ENCODE data around the gene FOXL3. TPM values are rescaled to one million over a fixed set of nuclear protein-coding genes. Genes with fewer than 3 reads are reported as not detected.

Gene FOXL3
- total RNA-seq, 2 experiments from 2014 or later = not detected

DNA sequence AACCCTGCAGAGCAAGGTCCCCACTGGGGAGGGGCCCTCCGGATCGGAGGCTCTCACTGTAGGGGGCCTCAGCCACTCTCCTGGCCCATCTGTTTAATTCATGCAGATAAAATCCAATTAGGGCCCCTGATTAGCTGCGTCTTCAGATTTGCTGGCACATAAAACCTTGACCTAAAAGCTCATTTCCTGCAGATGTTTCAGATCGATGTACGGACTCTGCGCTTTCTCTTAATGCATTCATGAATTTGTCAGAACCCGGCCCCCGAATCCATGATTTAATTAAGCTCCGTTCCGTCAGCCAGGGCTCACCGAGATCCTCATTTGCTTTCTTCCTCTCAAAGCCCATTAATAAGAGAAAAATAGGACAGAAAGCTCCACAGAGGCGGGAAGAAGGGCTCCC is 40.0 kb upstream of the FOXL3 start:
- ChIA-PET CTCF (no interaction called here), POLR2A (no interaction called here)
- Mint-ChIP-seq H3K27ac (no peak overlapping the region), H3K4me1 (ENCODE audit: low read depth) (no peaks in the 10 kb centered on the region), H3K9me3 (no peaks in the 10 kb centered on the region), H3K27me3 (no peaks in the 10 kb centered on the region), H3K4me3 (no peak overlapping the region), H3K36me3 (ENCODE audit: low read depth) (no peaks in the 10 kb centered on the region)
- Histone ChIP-seq H3K36me3 (ENCODE audit: insufficient read depth, low read length) (no peaks in the 10 kb centered on the region), H3K27ac (ENCODE audit: low read depth in 1 of 2, low read length in 2 of 2) (no peak overlapping the region), H3K9me3 (ENCODE audit: control insufficient read depth in 1 of 2, insufficient read depth in 1 of 2, low read length in 2 of 2) (no peaks in the 10 kb centered on the region), H3K4me1 (ENCODE audit: insufficient read depth, low read length) (no peaks in the 10 kb centered on the region), H3K4me3 (ENCODE audit: low read length) (no peak overlapping the region), H3K27me3 (ENCODE audit: control insufficient read depth in 1 of 2, insufficient read depth in 2 of 2, low read length in 2 of 2) (no peaks in the 10 kb centered on the region)
- no peak for ATAC-seq (ENCODE audit: poor library complexity)
- DNase-seq = no peak
- intact Hi-C loops (cut with DNase I, micrococcal nuclease) = no loop called here
- no peak for TF ChIP-seq CTCF (IDR thresholded peaks at IDR 0.05)

GRCh38 chr7:250523-250922 is 39.4 kb upstream of the FOXL3 start:
- no peaks in the 10 kb centered on the region for H3K4me1 ChIP-seq (ENCODE audit: insufficient read depth, low read length)
- H3K9me3 ChIP-seq (ENCODE audit: control insufficient read depth in 1 of 2, insufficient read depth in 1 of 2, low read length in 2 of 2) = no peaks in the 10 kb centered on the region
- H3K27ac ChIP-seq (ENCODE audit: low read depth in 1 of 2, low read length in 2 of 2) = no peak overlapping the region
- Mint-ChIP-seq H3K4me3 (no peak overlapping the region), H3K9me3 (no peaks in the 10 kb centered on the region), H3K36me3 (ENCODE audit: low read depth) (no peaks in the 10 kb centered on the region), H3K27ac (no peak overlapping the region), H3K27me3 (no peaks in the 10 kb centered on the region), H3K4me1 (ENCODE audit: low read depth) (no peaks in the 10 kb centered on the region)
- no peaks in the 10 kb centered on the region for H3K36me3 ChIP-seq (ENCODE audit: insufficient read depth, low read length)
- TF ChIP-seq CTCF (IDR thresholded peaks at IDR 0.05) = no peak
- POLR2A ChIA-PET = no interaction called here
- intact Hi-C loops (cut with DNase I, micrococcal nuclease) = no loop called here
- H3K4me3 ChIP-seq (ENCODE audit: low read length) = no peak overlapping the region
- ATAC-seq (ENCODE audit: poor library complexity) (no peak), DNase-seq (no peak)
- H3K27me3 ChIP-seq (ENCODE audit: control insufficient read depth in 1 of 2, insufficient read depth in 2 of 2, low read length in 2 of 2) = no peaks in the 10 kb centered on the region
- CTCF ChIA-PET = no interaction called here

DNA sequence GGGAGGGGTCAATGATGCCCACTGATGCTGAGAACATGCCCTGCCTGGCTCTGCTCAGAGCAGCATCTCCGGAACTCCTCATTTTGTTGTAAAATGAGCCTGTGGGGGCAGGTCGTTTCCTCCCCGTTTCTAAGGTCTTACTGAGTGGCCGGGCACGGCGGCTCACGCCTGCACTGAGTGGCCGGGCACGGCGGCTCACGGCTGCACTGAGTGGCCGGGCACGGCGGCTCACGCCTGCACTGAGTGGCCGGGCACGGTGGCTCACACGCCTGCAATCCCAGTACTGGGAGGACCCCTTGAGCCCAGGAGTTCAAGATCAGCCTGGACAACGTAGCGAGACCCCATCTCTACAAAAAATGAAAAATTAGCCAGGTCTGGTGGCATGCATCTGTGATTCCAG is 39.0 kb upstream of the FOXL3 start:
- Mint-ChIP-seq H3K36me3 (ENCODE audit: low read depth) (no peaks in the 10 kb centered on the region), H3K27ac (no peak overlapping the region), H3K9me3 (no peaks in the 10 kb centered on the region), H3K27me3 (no peaks in the 10 kb centered on the region), H3K4me1 (ENCODE audit: low read depth) (no peaks in the 10 kb centered on the region), H3K4me3 (no peak overlapping the region)
- Histone ChIP-seq H3K36me3 (ENCODE audit: insufficient read depth, low read length) (no peaks in the 10 kb centered on the region), H3K4me1 (ENCODE audit: insufficient read depth, low read length) (no peaks in the 10 kb centered on the region), H3K27ac (ENCODE audit: low read depth in 1 of 2, low read length in 2 of 2) (no peak overlapping the region), H3K4me3 (ENCODE audit: low read length) (no peak overlapping the region), H3K9me3 (ENCODE audit: control insufficient read depth in 1 of 2, insufficient read depth in 1 of 2, low read length in 2 of 2) (no peaks in the 10 kb centered on the region), H3K27me3 (ENCODE audit: control insufficient read depth in 1 of 2, insufficient read depth in 2 of 2, low read length in 2 of 2) (no peaks in the 10 kb centered on the region)
- no peak for DNase-seq
- no peak for ATAC-seq (ENCODE audit: poor library complexity)
- CTCF ChIA-PET = no interaction called here
- POLR2A ChIA-PET = no interaction called here
- TF ChIP-seq CTCF (IDR thresholded peaks at IDR 0.05) = no peak
- intact Hi-C loops (cut with DNase I, micrococcal nuclease) = no loop called here
